Gastroesophageal sphincter (tissue), 4 donors: ENCODE measurements around the gene BTLA. TPM values are rescaled to one million over a fixed set of nuclear protein-coding genes. Genes with fewer than 3 reads are reported as not detected.
"Not testable (repeated sequence)": the region's sequence is repeated elsewhere in the genome, so short reads cannot be mapped to it uniquely, and the experiment has no call there.

Source experiments
- ATAC-seq: fragments of 150-250 bp; one replicate; pipeline ENCODE4 v1.9.1; 2016; ENCODE audit warnings: mild to moderate bottlenecking, moderate library complexity
- H3K27ac ChIP-seq, 4 donors: fragments of 200-600 bp; sonication (generic) in 3 of 4; 1 replicate in 3 of 4; 2 replicates in 1 of 4; pipeline ENCODE4 v1.5.1; 2016 to 2019
- H3K27me3 ChIP-seq: fragments of 200-600 bp; sonication (generic); one replicate; pipeline ENCODE4 v1.5.1; 2019
- H3K36me3 ChIP-seq, 2 donors: fragments of 200-600 bp; sonication (generic); one replicate each; pipeline ENCODE4 v1.5.1; 2019; ENCODE audit warnings: control low read depth in 1 of 2
- H3K4me1 ChIP-seq, 3 donors: fragments of 200-600 bp; sonication (generic); 1 replicate in 2 of 3; 2 replicates in 1 of 3; pipeline ENCODE4 v1.5.1; 2016 to 2019; ENCODE audit warnings: control low read depth in 2 of 3
- H3K4me3 ChIP-seq, 2 donors: fragments of 200-600 bp; sonication (generic); one replicate each; pipeline ENCODE4 v1.5.1; 2019; ENCODE audit warnings: mild to moderate bottlenecking in 1 of 2, moderate library complexity in 1 of 2
- H3K9me3 ChIP-seq, 3 donors: fragments of 200-600 bp; sonication (generic); one replicate each; pipeline ENCODE4 v1.5.1; 2017 to 2019; ENCODE audit warnings: control low read depth in 2 of 3
- EP300 ChIP-seq: sonication (generic); formaldehyde crosslinking; IDR thresholded peaks from one replicate; pipeline ENCODE4 v1.6.1; 2017; ENCODE audit warnings: antibody characterized with exemption, mild to moderate bottlenecking
- POLR2A ChIP-seq, 2 donors: fragments of 450-650 bp; IDR thresholded peaks; one replicate each; pipeline ENCODE4 v1.6.1; 2017; ENCODE audit warnings: antibody characterized with exemption in 2 of 2, mild to moderate bottlenecking in 2 of 2, moderate library complexity in 1 of 2
- POLR2AphosphoS5 ChIP-seq: sonication (generic); formaldehyde crosslinking; IDR thresholded peaks from one replicate; pipeline ENCODE4 v1.6.1; 2017; ENCODE audit warnings: antibody characterized with exemption
- WGBS, 2 donors: methylation state at CpG; one replicate each; pipeline ENCODE4 v1.1.5; 2018; ENCODE audit warnings: low coverage in 1 of 2; 5-methylcytosine and 5-hydroxymethylcytosine counted together
- total RNA-seq, 4 donors: library from RNA; depleted of rRNA; stranded (reverse); fragments of >200 nt; gene quantifications; one replicate each; pipeline ENCODE4 v1.1.0, GENCODE V29; 2016
- TF ChIP-seq, protein P1 (sequence below), 4 experiments: fragments of 200-600 bp in 2 of 4; fragments of 450-650 bp in 2 of 4; sonication (generic) in 1 of 4; IDR thresholded peaks; one replicate each; pipeline ENCODE4 v1.5.1; 2017 to 2019; ENCODE audit warnings: antibody characterized with exemption in 4 of 4, mild to moderate bottlenecking in 2 of 4, moderate library complexity in 2 of 4

Gene BTLA
- total RNA-seq, 4 donors from 2014 or later = 0.08 to 1.8 TPM; not detected in 2

DNA sequence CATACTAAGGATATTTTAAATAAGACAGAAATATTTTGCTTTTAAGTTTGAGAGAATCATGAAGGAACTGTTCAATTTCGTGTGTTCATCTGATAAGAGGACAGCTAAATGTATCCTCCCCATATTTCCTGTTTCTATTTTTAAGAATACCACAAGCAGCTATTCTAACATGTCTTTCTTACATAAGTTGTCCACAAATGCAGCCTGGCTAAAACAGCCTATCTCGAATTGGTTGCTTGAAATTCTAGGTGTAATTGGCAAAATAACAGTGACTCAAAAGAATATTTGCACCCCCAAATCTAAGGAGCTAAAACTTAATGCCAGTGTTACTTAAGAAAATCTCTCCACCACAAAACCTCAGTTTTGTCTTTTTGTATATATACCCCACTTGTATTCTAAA lies 35.0 kb downstream of the BTLA start:
- Histone ChIP-seq H3K27me3 (no peaks in the 10 kb centered on the region), H3K4me1 (no peaks in the 10 kb centered on the region), H3K9me3 (no peaks in the 10 kb centered on the region), H3K27ac (no peak overlapping the region), H3K36me3 (no peaks in the 10 kb centered on the region), H3K4me3 (no peak overlapping the region)
- no peak for ATAC-seq
- WGBS, 2 donors = 14 to 23% methylated on average over 2 of the region's 2 CpGs
- no peak for TF ChIP-seq EP300
- no peak for TF ChIP-seq POLR2A (IDR thresholded peaks at IDR 0.05)
- TF ChIP-seq, protein P1, sequence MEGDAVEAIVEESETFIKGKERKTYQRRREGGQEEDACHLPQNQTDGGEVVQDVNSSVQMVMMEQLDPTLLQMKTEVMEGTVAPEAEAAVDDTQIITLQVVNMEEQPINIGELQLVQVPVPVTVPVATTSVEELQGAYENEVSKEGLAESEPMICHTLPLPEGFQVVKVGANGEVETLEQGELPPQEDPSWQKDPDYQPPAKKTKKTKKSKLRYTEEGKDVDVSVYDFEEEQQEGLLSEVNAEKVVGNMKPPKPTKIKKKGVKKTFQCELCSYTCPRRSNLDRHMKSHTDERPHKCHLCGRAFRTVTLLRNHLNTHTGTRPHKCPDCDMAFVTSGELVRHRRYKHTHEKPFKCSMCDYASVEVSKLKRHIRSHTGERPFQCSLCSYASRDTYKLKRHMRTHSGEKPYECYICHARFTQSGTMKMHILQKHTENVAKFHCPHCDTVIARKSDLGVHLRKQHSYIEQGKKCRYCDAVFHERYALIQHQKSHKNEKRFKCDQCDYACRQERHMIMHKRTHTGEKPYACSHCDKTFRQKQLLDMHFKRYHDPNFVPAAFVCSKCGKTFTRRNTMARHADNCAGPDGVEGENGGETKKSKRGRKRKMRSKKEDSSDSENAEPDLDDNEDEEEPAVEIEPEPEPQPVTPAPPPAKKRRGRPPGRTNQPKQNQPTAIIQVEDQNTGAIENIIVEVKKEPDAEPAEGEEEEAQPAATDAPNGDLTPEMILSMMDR (IDR thresholded peaks at IDR 0.05) = no peak
- no peak for TF ChIP-seq POLR2AphosphoS5

DNA sequence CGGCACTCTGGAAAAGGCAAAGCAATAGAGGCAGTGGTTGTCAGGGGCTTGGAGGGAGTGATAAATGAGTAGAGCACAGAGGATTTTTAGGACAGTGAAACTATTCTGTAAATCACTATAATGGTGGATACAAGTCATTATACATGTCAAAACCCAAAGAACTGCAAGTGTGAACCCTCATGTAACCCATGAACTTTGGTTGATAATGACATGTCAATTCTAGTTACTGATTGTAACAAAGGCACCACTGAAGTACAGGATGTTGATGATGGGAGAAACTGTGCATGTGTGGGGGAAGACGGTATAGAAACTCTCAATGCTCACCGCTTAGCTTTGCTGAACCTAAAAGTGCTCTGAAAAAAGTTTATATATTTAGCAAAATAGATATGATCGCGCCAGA lies 36.0 kb downstream of the BTLA start:
- H3K36me3 ChIP-seq = no peaks in the 10 kb centered on the region
- no peaks in the 10 kb centered on the region for H3K27me3 ChIP-seq
- ATAC-seq = no peak
- no peak overlapping the region for H3K4me3 ChIP-seq
- no peaks in the 10 kb centered on the region for H3K4me1 ChIP-seq
- H3K27ac ChIP-seq = no peak overlapping the region
- H3K9me3 ChIP-seq = no peaks in the 10 kb centered on the region
- WGBS, 2 donors = 80 to 84% methylated on average over 5 of the region's 5 CpGs
- TF ChIP-seq POLR2A (IDR thresholded peaks at IDR 0.05) (no peak), EP300 (no peak), POLR2AphosphoS5 (no peak)
- TF ChIP-seq, protein P1 (IDR thresholded peaks at IDR 0.05) = no peak

DNA sequence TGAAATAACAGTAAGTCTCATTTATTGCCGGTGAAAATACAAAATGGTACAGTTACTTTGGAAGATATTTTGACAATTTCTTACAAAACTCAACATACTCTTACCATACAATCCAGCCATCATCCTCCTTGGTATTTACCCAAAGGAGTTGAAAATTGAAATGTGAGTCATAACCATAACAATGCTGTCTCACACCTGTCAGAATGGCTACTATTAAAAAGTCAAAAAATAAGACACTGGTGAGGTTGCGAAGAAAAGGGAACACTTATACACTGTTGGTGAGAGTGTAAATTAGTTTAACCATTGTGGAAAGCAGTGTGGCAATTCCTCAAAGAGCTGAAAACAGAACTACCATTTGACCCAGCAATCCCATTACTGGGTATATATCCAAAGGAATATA lies 37.5 kb downstream of the BTLA start:
- WGBS, 2 donors = 94% methylated on average over 2 of the region's 2 CpGs
- not testable (repeated sequence) for H3K4me3 ChIP-seq, ATAC-seq, H3K9me3 ChIP-seq, H3K4me1 ChIP-seq, H3K27ac ChIP-seq, H3K36me3 ChIP-seq, H3K27me3 ChIP-seq

DNA sequence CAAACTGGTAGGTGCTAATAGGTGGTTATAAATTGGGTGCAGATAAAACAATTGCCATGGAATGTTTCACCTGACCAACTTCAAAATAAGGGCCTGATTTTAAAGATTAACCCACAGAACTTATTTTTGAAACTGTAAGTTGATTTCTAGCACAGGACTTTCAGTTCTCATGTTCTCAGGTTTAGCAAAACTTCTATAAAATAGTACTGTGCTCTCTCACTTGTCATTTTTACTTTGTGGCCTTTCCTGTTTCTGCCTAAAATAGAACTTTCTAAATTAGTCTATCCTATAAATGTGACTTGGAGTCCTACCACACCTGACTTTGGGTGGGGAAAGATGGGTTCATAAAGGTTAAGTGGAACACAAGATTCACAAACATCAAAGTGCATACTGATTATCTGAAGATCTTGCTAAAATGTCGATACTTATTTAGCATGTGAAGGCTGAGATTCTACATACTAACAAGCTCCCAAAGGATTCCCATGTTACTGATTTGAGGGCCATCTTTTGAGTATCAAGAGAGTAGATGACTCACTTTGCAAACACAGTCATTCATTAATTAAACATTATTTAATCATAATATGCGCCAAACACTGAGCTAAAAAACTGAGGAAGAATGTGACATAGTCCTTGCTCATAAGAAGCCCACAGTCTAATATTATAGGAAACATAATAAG lies 38.6 kb downstream of the BTLA start:
- WGBS, 2 donors = 50 to 86% methylated on average over 1 of the region's 2 CpGs
- H3K27ac ChIP-seq = no peak overlapping the region

DNA sequence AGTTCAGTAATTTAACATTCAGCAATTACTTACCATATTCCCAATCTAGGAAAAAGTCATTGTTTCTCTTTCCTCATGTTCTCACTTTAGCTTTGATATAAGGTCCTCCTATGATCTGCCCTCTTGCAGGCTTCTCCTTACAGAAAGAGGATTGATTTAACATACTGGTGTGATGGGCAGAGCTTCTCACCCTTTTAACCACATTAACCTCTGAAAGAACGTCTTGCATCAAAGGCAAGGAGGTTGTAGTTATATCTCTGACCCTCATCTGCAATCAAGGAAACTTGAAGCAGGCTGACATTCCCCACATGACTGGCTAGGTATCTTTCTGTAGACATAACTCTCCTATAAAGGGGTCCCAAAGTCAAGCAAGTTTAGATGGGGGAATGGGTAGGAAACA lies 39.5 kb downstream of the BTLA start:
- H3K9me3 ChIP-seq = no peaks in the 10 kb centered on the region
- H3K4me1 ChIP-seq = no peaks in the 10 kb centered on the region

More for the DNA sequence above, 38.6 kb downstream of the BTLA start:
- Histone ChIP-seq H3K27me3 (no peaks in the 10 kb centered on the region), H3K9me3 (no peaks in the 10 kb centered on the region), H3K36me3 (no peaks in the 10 kb centered on the region), H3K4me1 (no peaks in the 10 kb centered on the region), H3K4me3 (no peak overlapping the region)
- TF ChIP-seq POLR2A (IDR thresholded peaks at IDR 0.05) = no peak
- TF ChIP-seq EP300 = no peak
- no peak for TF ChIP-seq POLR2AphosphoS5
- TF ChIP-seq, protein P1 (IDR thresholded peaks at IDR 0.05) = no peak
- no peak for ATAC-seq

More for the DNA sequence above, 39.5 kb downstream of the BTLA start:
- no peak for ATAC-seq
- WGBS, 2 donors = 40 to 75% methylated on average over 1 of the region's 1 CpG
- Histone ChIP-seq H3K27ac (no peak overlapping the region), H3K27me3 (no peaks in the 10 kb centered on the region), H3K4me3 (no peak overlapping the region), H3K36me3 (no peaks in the 10 kb centered on the region)
- TF ChIP-seq, protein P1 (IDR thresholded peaks at IDR 0.05) = no peak
- TF ChIP-seq EP300 (no peak), POLR2AphosphoS5 (no peak), POLR2A (IDR thresholded peaks at IDR 0.05) (no peak)
